VCaP (cell line): ENCODE results near the gene DSG2.
A peak's percentile ranks its signal among the peaks of the same experiment; 100 is the strongest.

Experiments used
- H3K27ac ChIP-seq: fragments of 450-650 bp; 2 replicates; pipeline ENCODE4 v1.5.1; 2017
- CTCF ChIP-seq: fragments of 450-650 bp; conservative IDR thresholded peaks from 2 replicates; pipeline ENCODE4 v1.5.1; 2017; ENCODE audit warnings: mild to moderate bottlenecking, moderate library complexity

DSG2 gene

GRCh38 chr18:31578126-31578525 is 80.1 kb downstream of the DSG2 start:
- no peak overlapping the region for H3K27ac ChIP-seq
- TF ChIP-seq CTCF, result no peak

GRCh38 chr18:31579375-31579774 is 81.4 kb downstream of the DSG2 start:
- H3K27ac ChIP-seq, result no peak overlapping the region
- TF ChIP-seq CTCF, result no peak

- no peak for TF ChIP-seq CTCF
- no peak overlapping the region for H3K27ac ChIP-seq
These were observed 83.7 kb downstream of the DSG2 start for GRCh38 chr18:31581498-31582197.

GRCh38 chr18:31583185-31583854 is 85.3 kb downstream of the DSG2 start:
- TF ChIP-seq CTCF, result no peak
- no peak overlapping the region for H3K27ac ChIP-seq

- TF ChIP-seq CTCF, result no peak
- peak overlapping the region; percentile 64 for H3K27ac ChIP-seq
These were observed 88.0 kb downstream of the DSG2 start for GRCh38 chr18:31585991-31586390.

GRCh38 chr18:31586616-31587015 is 88.6 kb downstream of the DSG2 start:
- H3K27ac ChIP-seq, result peak overlapping the region; percentile 64
- TF ChIP-seq CTCF, result no peak

- no peak overlapping the region; the same call in 1 of the 2 replicates for H3K27ac ChIP-seq
- TF ChIP-seq CTCF, result no peak
These were observed 89.6 kb downstream of the DSG2 start for GRCh38 chr18:31587529-31587928.
